PFSK-1 (cell line): Measurements from ENCODE around the gene RBP2. TPM values are rescaled to one million over a fixed set of nuclear protein-coding genes. Genes with fewer than 3 reads are reported as not detected.

Experiments used
- FOXP2 ChIP-seq: optimal IDR thresholded peaks from 2 replicates; pipeline ENCODE3; 2011; ENCODE audit warnings: borderline replicate concordance, control low read depth, inconsistent platforms; ENCODE audit not compliant: insufficient read depth; ENCODE audit errors: extremely low read length, extremely low read depth
- POLR2AphosphoS5 ChIP-seq: IDR thresholded peaks from 2 replicates; pipeline ENCODE4 v1.6.1; 2012; ENCODE audit warnings: low read depth, mild to moderate bottlenecking, control low read depth, low read length, moderate library complexity
- REST ChIP-seq, 2 experiments: IDR thresholded peaks; 2 replicates each; pipeline versions ENCODE4 v1.6.1 to v1.8.0; 2011 to 2012; ENCODE audit warnings: low read depth in 2 of 2, low read length in 2 of 2, control low read depth in 1 of 2, inconsistent platforms in 1 of 2, mild to moderate bottlenecking in 1 of 2, moderate library complexity in 1 of 2; ENCODE audit not compliant: insufficient read depth in 1 of 2
- SIN3A ChIP-seq: IDR thresholded peaks from 2 replicates; pipeline ENCODE4 v1.6.1; 2012; ENCODE audit warnings: mild to moderate bottlenecking, low read length, moderate library complexity, borderline replicate concordance; ENCODE audit not compliant: insufficient read depth
- TAF1 ChIP-seq: IDR thresholded peaks from 2 replicates; pipeline ENCODE4 v1.6.1; 2012; ENCODE audit warnings: low read length, control low read depth, borderline replicate concordance; ENCODE audit not compliant: insufficient read depth
- polyA plus RNA-seq: library from polyadenylated mRNA; unstranded; fragments of >200 nt; gene quantifications from one replicate; pipeline ENCODE4 v1.2.1, GENCODE V29; 2012; ENCODE audit warnings: low read depth, missing spikeins; ENCODE audit not compliant: insufficient read length

RBP2 gene
- polyA plus RNA-seq, result not detected

- no peak for TF ChIP-seq FOXP2
- TF ChIP-seq REST (IDR thresholded peaks at IDR 0.05; ENCODE audit: insufficient read depth in 1 of 2, low read depth in 2 of 2, low read length in 2 of 2), result no peak
- no peak for TF ChIP-seq SIN3A
- TF ChIP-seq POLR2AphosphoS5, result no peak
- TF ChIP-seq TAF1, result no peak
Observed at GRCh38 chr3:139476348-139476747, at the start of gene RBP2. RBP2 (minus strand) TSS chr3:139476516; CDS start chr3:139476459, 57 bp downstream.

- TF ChIP-seq SIN3A, result no peak
- TF ChIP-seq POLR2AphosphoS5, result no peak
- no peak for TF ChIP-seq TAF1
- TF ChIP-seq FOXP2, result no peak
- no peak for TF ChIP-seq REST (IDR thresholded peaks at IDR 0.05; ENCODE audit: insufficient read depth in 1 of 2, low read depth in 2 of 2, low read length in 2 of 2)
Observed at GRCh38 chr3:139524841-139525636, 48.7 kb upstream of the RBP2 start.

GRCh38 chr3:139523718-139524117, 47.4 kb upstream of the RBP2 start:
- no peak for TF ChIP-seq REST (IDR thresholded peaks at IDR 0.05; ENCODE audit: insufficient read depth in 1 of 2, low read depth in 2 of 2, low read length in 2 of 2)
- TF ChIP-seq POLR2AphosphoS5, result no peak
- TF ChIP-seq FOXP2, result no peak
- TF ChIP-seq TAF1, result no peak
- no peak for TF ChIP-seq SIN3A

GRCh38 chr3:139523166-139523565, 46.9 kb upstream of the RBP2 start:
- TF ChIP-seq TAF1 (no peak), REST (IDR thresholded peaks at IDR 0.05; ENCODE audit: insufficient read depth in 1 of 2, low read depth in 2 of 2, low read length in 2 of 2) (no peak), FOXP2 (no peak), POLR2AphosphoS5 (no peak)

- TF ChIP-seq REST (IDR thresholded peaks at IDR 0.05; ENCODE audit: insufficient read depth in 1 of 2, low read depth in 2 of 2, low read length in 2 of 2), result no peak
- TF ChIP-seq TAF1, result no peak
- no peak for TF ChIP-seq POLR2AphosphoS5
- no peak for TF ChIP-seq SIN3A
- TF ChIP-seq FOXP2, result no peak
Observed at GRCh38 chr3:139522421-139522820, 46.1 kb upstream of the RBP2 start.
